Ascending aorta (tissue), 2 donors: ENCODE data around the gene GHRHR. TPM values are rescaled to one million over a fixed set of nuclear protein-coding genes. Genes with fewer than 3 reads are reported as not detected.

Source experiments
- DNase-seq, 2 donors: peaks; one replicate each; pipeline ENCODE4 v3.0.0-alpha.2; 2019; ENCODE audit warnings: low spot score in 2 of 2
- H3K27ac ChIP-seq, 2 donors: fragments of 200-600 bp; sonication (generic); one replicate each; pipeline ENCODE4 v1.5.1; 2016 to 2017; ENCODE audit warnings: mild to moderate bottlenecking in 1 of 2
- H3K27me3 ChIP-seq: fragments of 200-600 bp; sonication (generic); one replicate; pipeline ENCODE4 v1.5.1; 2017
- H3K36me3 ChIP-seq, 2 donors: fragments of 200-600 bp; sonication (generic); one replicate each; pipeline ENCODE4 v1.5.1; 2016
- H3K4me1 ChIP-seq, 2 donors: fragments of 200-600 bp; sonication (generic); one replicate each; pipeline ENCODE4 v1.5.1; 2016 to 2017; ENCODE audit warnings: mild to moderate bottlenecking in 1 of 2
- H3K4me3 ChIP-seq, 2 donors: fragments of 200-600 bp; sonication (generic); one replicate each; pipeline ENCODE4 v1.5.1; 2016 to 2017; ENCODE audit warnings: mild to moderate bottlenecking in 1 of 2
- H3K9me3 ChIP-seq, 2 donors: fragments of 200-600 bp; sonication (generic); one replicate each; pipeline ENCODE4 v1.5.1; 2016
- intact Hi-C: fragments of 100-400 bp; cut with DNase I; formaldehyde crosslinking; loops from one replicate; pipeline ENCODE4 v1.15.1; 2023
- total RNA-seq: library from RNA; depleted of rRNA; stranded (reverse); fragments of >200 nt; gene quantifications from one replicate; pipeline ENCODE4 v1.1.0, GENCODE V29; 2016
- TF ChIP-seq, protein P1 (sequence below), 3 experiments: fragments of 200-600 bp in 2 of 3; fragments of 450-650 bp in 1 of 3; sonication (generic) in 2 of 3; IDR thresholded peaks; one replicate each; pipeline ENCODE4 v1.5.1; 2016 to 2019; ENCODE audit warnings: antibody characterized with exemption in 3 of 3, mild to moderate bottlenecking in 1 of 3, moderate library complexity in 1 of 3

Gene GHRHR
- total RNA-seq, 1 donor from 2014 or later: not detected

DNA sequence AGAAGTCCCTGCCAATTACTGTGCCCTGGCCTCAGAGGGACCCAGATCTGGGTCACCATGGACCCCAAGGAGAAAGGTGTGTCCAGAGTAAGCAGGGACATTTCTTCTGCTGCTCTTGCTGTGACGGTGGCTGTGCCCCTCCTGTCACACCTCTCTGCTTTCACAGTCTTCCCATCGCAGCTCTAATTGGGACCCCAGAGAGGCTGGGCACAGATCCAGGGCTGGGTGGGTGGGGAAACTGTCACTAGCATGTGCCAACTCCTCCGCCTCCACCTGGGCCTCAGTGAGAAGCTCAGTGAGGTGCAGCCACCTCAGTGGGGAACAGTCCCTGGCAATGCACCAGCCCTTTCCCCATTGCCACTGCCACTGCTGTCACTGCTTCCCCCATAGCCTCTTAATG is 51.1 kb downstream of the GHRHR start:
- Histone ChIP-seq H3K36me3 (no peaks in the 10 kb centered on the region), H3K4me1 (no peaks in the 10 kb centered on the region), H3K9me3 (no peaks in the 10 kb centered on the region), H3K4me3 (no peak overlapping the region), H3K27ac (no peak overlapping the region), H3K27me3 (no peaks in the 10 kb centered on the region)
- intact Hi-C loops: no loop called here
- TF ChIP-seq, protein P1, sequence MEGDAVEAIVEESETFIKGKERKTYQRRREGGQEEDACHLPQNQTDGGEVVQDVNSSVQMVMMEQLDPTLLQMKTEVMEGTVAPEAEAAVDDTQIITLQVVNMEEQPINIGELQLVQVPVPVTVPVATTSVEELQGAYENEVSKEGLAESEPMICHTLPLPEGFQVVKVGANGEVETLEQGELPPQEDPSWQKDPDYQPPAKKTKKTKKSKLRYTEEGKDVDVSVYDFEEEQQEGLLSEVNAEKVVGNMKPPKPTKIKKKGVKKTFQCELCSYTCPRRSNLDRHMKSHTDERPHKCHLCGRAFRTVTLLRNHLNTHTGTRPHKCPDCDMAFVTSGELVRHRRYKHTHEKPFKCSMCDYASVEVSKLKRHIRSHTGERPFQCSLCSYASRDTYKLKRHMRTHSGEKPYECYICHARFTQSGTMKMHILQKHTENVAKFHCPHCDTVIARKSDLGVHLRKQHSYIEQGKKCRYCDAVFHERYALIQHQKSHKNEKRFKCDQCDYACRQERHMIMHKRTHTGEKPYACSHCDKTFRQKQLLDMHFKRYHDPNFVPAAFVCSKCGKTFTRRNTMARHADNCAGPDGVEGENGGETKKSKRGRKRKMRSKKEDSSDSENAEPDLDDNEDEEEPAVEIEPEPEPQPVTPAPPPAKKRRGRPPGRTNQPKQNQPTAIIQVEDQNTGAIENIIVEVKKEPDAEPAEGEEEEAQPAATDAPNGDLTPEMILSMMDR (IDR thresholded peaks at IDR 0.05): no peak
- DNase-seq: no peak

DNA sequence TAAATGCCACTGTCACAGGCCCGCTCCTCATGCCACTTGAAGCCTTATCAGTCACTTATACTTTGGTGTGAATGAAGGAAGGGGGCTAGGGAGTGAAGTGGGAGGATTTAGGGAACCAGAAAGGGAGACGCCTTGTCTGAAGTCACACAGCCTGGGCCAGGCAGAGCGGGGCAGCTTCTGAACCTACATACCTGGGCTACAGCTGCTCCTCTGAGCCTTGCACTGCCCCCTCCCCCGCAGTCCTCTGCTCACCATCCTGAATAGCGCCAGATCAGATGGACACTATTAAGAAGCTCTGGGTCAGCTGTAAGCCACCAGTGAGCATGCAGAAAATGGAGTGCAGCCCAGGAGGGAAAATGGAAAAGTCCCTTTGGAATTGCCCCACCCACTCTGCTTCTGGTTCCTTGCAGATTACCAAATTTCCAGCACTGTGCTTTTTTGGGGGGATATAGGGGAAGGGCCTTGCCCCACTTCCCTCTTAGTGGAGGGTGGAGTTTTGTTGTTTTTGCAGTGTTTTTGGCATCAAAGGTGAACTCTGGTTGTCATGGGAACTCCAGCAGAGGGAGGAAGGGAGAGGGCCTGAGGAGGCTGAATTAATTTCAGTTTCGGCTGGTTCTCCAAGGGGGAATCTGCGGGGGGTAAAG is 53.4 kb downstream of the GHRHR start:
- Histone ChIP-seq H3K27ac (no peak overlapping the region), H3K4me1 (no peaks in the 10 kb centered on the region), H3K4me3 (no peak overlapping the region), H3K9me3 (no peaks in the 10 kb centered on the region), H3K27me3 (no peaks in the 10 kb centered on the region), H3K36me3 (no peaks in the 10 kb centered on the region)
- TF ChIP-seq, protein P1 (IDR thresholded peaks at IDR 0.05): no peak
- no peak for DNase-seq
- intact Hi-C loops: no loop called here

GRCh38 chr7:31017721-31018120 is 54.0 kb downstream of the GHRHR start:
- DNase-seq: no peak
- Histone ChIP-seq H3K4me3 (no peak overlapping the region), H3K9me3 (no peaks in the 10 kb centered on the region), H3K27me3 (no peaks in the 10 kb centered on the region), H3K36me3 (no peaks in the 10 kb centered on the region), H3K4me1 (no peaks in the 10 kb centered on the region), H3K27ac (no peak overlapping the region)
- TF ChIP-seq, protein P1 (IDR thresholded peaks at IDR 0.05): no peak
- intact Hi-C loops: no loop called here

GRCh38 chr7:31019509-31019908 is 55.8 kb downstream of the GHRHR start:
- H3K36me3 ChIP-seq: no peaks in the 10 kb centered on the region
- no peaks in the 10 kb centered on the region for H3K9me3 ChIP-seq
- no peak overlapping the region for H3K4me3 ChIP-seq
- intact Hi-C loops: no loop called here
- TF ChIP-seq, protein P1 (IDR thresholded peaks at IDR 0.05): no peak
- no peak overlapping the region for H3K27ac ChIP-seq
- no peak for DNase-seq
- H3K27me3 ChIP-seq: no peaks in the 10 kb centered on the region
- no peaks in the 10 kb centered on the region for H3K4me1 ChIP-seq

DNA sequence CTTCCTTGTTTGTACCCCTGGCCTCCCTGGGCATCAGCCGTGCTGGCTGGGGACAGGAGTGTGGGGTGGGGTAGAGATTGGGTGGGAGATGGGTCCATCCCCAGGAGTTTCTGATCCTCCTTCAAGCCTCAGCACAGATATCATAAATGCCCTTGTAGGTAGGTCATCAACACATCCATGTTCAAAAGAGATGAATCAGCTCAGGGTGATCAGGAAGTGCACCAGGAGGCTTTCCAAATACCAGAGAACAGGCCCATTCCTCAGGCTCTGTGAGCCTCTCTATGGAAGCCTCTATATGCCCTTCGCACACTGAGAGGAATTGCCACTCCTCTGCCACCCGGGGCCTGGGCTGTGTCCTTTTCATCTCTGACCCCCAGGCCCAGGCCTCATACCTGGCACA is 56.4 kb downstream of the GHRHR start:
- no peak overlapping the region for H3K27ac ChIP-seq
- no peaks in the 10 kb centered on the region for H3K36me3 ChIP-seq
- H3K4me1 ChIP-seq: no peaks in the 10 kb centered on the region
- TF ChIP-seq, protein P1 (IDR thresholded peaks at IDR 0.05): no peak
- no peak overlapping the region for H3K4me3 ChIP-seq
- no peaks in the 10 kb centered on the region for H3K9me3 ChIP-seq
- intact Hi-C loops: no loop called here
- DNase-seq: no peak
- H3K27me3 ChIP-seq: no peaks in the 10 kb centered on the region

GRCh38 chr7:31020652-31021051 is 56.9 kb downstream of the GHRHR start:
- no peaks in the 10 kb centered on the region for H3K4me1 ChIP-seq
- no peak overlapping the region for H3K27ac ChIP-seq
- H3K27me3 ChIP-seq: no peaks in the 10 kb centered on the region
- no peaks in the 10 kb centered on the region for H3K36me3 ChIP-seq
- DNase-seq: no peak
- TF ChIP-seq, protein P1 (IDR thresholded peaks at IDR 0.05): no peak
- no peak overlapping the region for H3K4me3 ChIP-seq
- intact Hi-C loops: no loop called here
- H3K9me3 ChIP-seq: no peaks in the 10 kb centered on the region
